Ovary (tissue), 3 donors: ENCODE measurements around the gene PARK7.

ENCODE experiments used
- CTCF ChIP-seq, 3 donors: fragments of 450-650 bp in 2 of 3; fragments of 200-600 bp in 1 of 3; IDR thresholded peaks; one replicate each; pipeline versions ENCODE4 v1.5.1 to v1.8.0; 2016 to 2022; ENCODE audit warnings: antibody characterized with exemption in 3 of 3, mild to moderate bottlenecking in 1 of 3
- POLR2A ChIP-seq: fragments of 450-650 bp; IDR thresholded peaks from one replicate; pipeline ENCODE4 v1.6.1; 2017; ENCODE audit warnings: antibody characterized with exemption, mild to moderate bottlenecking, moderate library complexity
- donor health status: DM: no; HTN: no; CAD: no.

GRCh38 chr1:7948960-7949359 lies 12.6 kb upstream of the PARK7 start:
- TF ChIP-seq CTCF (IDR thresholded peaks at IDR 0.05) = no peak
- no peak for TF ChIP-seq POLR2A
